Measurements from ENCODE around the gene SPART. TPM values are rescaled to one million over a fixed set of nuclear protein-coding genes. Genes with fewer than 3 reads are reported as not detected.
"Not testable (repeated sequence)": the region's sequence is repeated elsewhere in the genome, so short reads cannot be mapped to it uniquely, and the experiment has no call there.

The SPART gene
- total RNA-seq, 1 donor from 2014 or later = 27.4 TPM

- no peaks in the 10 kb centered on the region for H3K27me3 ChIP-seq
- intact Hi-C loops (cut with DNase I) = no loop called here
- peaks cover 24 to 56% of the 10 kb centered on the region in 2 donors for H3K36me3 ChIP-seq
- H3K4me3 ChIP-seq = no peak overlapping the region
- no peak overlapping the region for H3K27ac ChIP-seq
- no peak for TF ChIP-seq CTCF (IDR thresholded peaks at IDR 0.05)
- H3K9me3 ChIP-seq = no peaks in the 10 kb centered on the region
- H3K4me1 ChIP-seq = no peaks in the 10 kb centered on the region
- no peak for DNase-seq (ENCODE audit: low spot score in 2 of 2)
These were observed 32.9 kb downstream of the SPART start for GRCh38 chr13:36313047-36313969.

- intact Hi-C loops (cut with DNase I) = no loop called here
- no peaks in the 10 kb centered on the region for H3K4me1 ChIP-seq
- no peaks in the 10 kb centered on the region for H3K9me3 ChIP-seq
- DNase-seq (ENCODE audit: low spot score in 2 of 2) = no peak
- H3K27me3 ChIP-seq = no peaks in the 10 kb centered on the region
- H3K27ac ChIP-seq = no peak overlapping the region
- H3K36me3 ChIP-seq = peaks cover 24 to 53% of the 10 kb centered on the region in 2 donors
- no peak overlapping the region for H3K4me3 ChIP-seq
- TF ChIP-seq CTCF (IDR thresholded peaks at IDR 0.05) = no peak
These were observed 35.6 kb downstream of the SPART start for GRCh38 chr13:36310417-36311108.

- Histone ChIP-seq H3K27ac (no peak overlapping the region), H3K4me3 (no peak overlapping the region), H3K27me3 (no peaks in the 10 kb centered on the region), H3K36me3 (peaks cover 3 to 17% of the 10 kb centered on the region in 2 donors), H3K4me1 (no peaks in the 10 kb centered on the region), H3K9me3 (no peaks in the 10 kb centered on the region)
- DNase-seq (ENCODE audit: low spot score in 2 of 2) = no peak
- intact Hi-C loops (cut with DNase I) = no loop called here
- TF ChIP-seq CTCF (IDR thresholded peaks at IDR 0.05) = no peak
These were observed 43.9 kb downstream of the SPART start for GRCh38 chr13:36302289-36302688.

GRCh38 chr13:36299469-36299868 lies 46.7 kb downstream of the SPART start:
- H3K27me3 ChIP-seq; H3K4me1 ChIP-seq; H3K4me3 ChIP-seq; H3K9me3 ChIP-seq; DNase-seq (ENCODE audit: low spot score in 2 of 2); H3K27ac ChIP-seq: not testable (repeated sequence)
- peaks cover 0 to 17% of the 10 kb centered on the region in 2 donors for H3K36me3 ChIP-seq
- intact Hi-C loops (cut with DNase I) = loop anchor here (5.0 kb wide), 1 partner anchor 48 kb away; the partner anchor contains the start of gene SPART

GRCh38 chr13:36298535-36299068 lies 47.6 kb downstream of the SPART start:
- intact Hi-C loops (cut with DNase I) = loop anchor here (5.0 kb wide), 1 partner anchor 49 kb away; the partner anchor contains the start of gene SPART
- no peaks in the 10 kb centered on the region for H3K27me3 ChIP-seq
- TF ChIP-seq CTCF (IDR thresholded peaks at IDR 0.05) = no peak
- peak overlapping the region in 1 of 2 donors; percentile 67 for H3K4me3 ChIP-seq
- H3K36me3 ChIP-seq = peaks cover 0 to 8% of the 10 kb centered on the region in 2 donors
- no peaks in the 10 kb centered on the region for H3K9me3 ChIP-seq
- no peaks in the 10 kb centered on the region for H3K4me1 ChIP-seq
- DNase-seq (ENCODE audit: low spot score in 2 of 2) = no peak
- H3K27ac ChIP-seq = no peak overlapping the region
